Measurements from ENCODE around the gene FBXL17.

FBXL17 gene

DNA sequence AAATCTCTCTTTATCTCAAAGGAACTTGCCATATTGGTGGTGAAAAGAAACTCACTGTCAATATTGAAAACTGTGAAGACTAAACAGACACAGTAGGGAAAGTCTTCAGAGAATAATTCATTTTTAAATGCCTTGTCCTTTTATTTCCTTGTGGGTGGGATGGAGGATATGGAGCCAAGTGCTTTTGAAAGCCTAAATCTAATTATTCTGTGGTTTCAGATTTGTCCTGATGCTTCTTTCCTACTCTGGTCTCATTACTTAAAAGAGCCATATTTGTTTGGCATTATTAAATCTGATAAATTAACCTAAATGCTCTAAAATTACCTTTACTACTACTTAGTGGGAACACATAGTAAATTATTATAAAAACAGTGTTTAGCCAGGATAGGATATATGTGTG is 452.8 kb downstream of the FBXL17 start:
- ChIA-PET CTCF (no interaction called here), POLR2A (no interaction called here)
- TF ChIP-seq, protein P1, sequence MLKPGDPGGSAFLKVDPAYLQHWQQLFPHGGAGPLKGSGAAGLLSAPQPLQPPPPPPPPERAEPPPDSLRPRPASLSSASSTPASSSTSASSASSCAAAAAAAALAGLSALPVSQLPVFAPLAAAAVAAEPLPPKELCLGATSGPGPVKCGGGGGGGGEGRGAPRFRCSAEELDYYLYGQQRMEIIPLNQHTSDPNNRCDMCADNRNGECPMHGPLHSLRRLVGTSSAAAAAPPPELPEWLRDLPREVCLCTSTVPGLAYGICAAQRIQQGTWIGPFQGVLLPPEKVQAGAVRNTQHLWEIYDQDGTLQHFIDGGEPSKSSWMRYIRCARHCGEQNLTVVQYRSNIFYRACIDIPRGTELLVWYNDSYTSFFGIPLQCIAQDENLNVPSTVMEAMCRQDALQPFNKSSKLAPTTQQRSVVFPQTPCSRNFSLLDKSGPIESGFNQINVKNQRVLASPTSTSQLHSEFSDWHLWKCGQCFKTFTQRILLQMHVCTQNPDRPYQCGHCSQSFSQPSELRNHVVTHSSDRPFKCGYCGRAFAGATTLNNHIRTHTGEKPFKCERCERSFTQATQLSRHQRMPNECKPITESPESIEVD (tag by site-specific recombination; IDR thresholded peaks at IDR 0.05): no peak
- TF ChIP-seq BCL11A (tag by site-specific recombination; IDR thresholded peaks at IDR 0.05; ENCODE audit: low read depth): no peak
- no peak for TF ChIP-seq HOXD13 (CRISPR knock-in tag; IDR thresholded peaks at IDR 0.05; ENCODE audit: borderline replicate concordance)
- no peak for TF ChIP-seq ZFP37 (tag by site-specific recombination; IDR thresholded peaks at IDR 0.05)
- H3K9me3 ChIP-seq (ENCODE audit: control insufficient read depth, insufficient read depth, low read depth, low read length): no peaks in the 10 kb centered on the region
- no peak overlapping the region for H3K27ac ChIP-seq (ENCODE audit: extremely low read depth, low read depth, low read length)
- H3K36me3 ChIP-seq (ENCODE audit: control insufficient read depth in 2 of 2, insufficient read depth in 1 of 2, low read length in 2 of 2): no peaks in the 10 kb centered on the region
- no peak overlapping the region for H3K4me3 ChIP-seq (ENCODE audit: low read depth, low read length)
- no peaks in the 10 kb centered on the region for H3K4me1 ChIP-seq (ENCODE audit: control insufficient read depth, insufficient read depth, low read length)

DNA sequence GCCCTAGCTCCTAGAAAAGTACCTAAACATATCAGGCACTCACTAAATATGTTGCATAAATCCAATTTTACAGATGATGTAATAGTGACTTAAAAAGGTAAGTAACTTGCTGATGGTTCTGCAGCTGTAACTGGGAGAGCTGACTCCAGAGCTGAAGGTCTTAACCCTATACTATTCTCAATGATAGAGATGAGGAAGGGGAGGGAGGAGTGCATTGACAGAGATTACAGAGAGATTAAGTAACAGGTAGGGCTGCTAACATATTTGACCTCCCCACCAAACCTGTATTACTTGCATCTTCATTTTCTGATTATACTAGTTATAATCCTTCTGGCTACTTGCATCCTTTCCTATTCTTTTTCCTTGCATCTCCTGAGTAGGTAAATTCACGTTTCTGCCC is 455.8 kb downstream of the FBXL17 start:
- Histone ChIP-seq H3K36me3 (ENCODE audit: control insufficient read depth in 2 of 2, insufficient read depth in 1 of 2, low read length in 2 of 2) (no peaks in the 10 kb centered on the region), H3K4me1 (ENCODE audit: control insufficient read depth, insufficient read depth, low read length) (no peaks in the 10 kb centered on the region), H3K27ac (ENCODE audit: extremely low read depth, low read depth, low read length) (no peak overlapping the region), H3K9me3 (ENCODE audit: control insufficient read depth, insufficient read depth, low read depth, low read length) (no peaks in the 10 kb centered on the region), H3K4me3 (ENCODE audit: low read depth, low read length) (no peak overlapping the region)
- CTCF ChIA-PET: no interaction called here
- POLR2A ChIA-PET: no interaction called here
- TF ChIP-seq SP2 (tag by site-specific recombination; IDR thresholded peaks at IDR 0.05) (no peak), KLF9 (tag by site-specific recombination; IDR thresholded peaks at IDR 0.05; ENCODE audit: low read depth) (no peak), ZNF626 (tag by site-specific recombination; IDR thresholded peaks at IDR 0.05) (no peak), KLF10 (tag by site-specific recombination; IDR thresholded peaks at IDR 0.05) (no peak), ZNF19 (tag by site-specific recombination; IDR thresholded peaks at IDR 0.05; ENCODE audit: low read depth) (no peak), ZBTB8A (tag by site-specific recombination; IDR thresholded peaks at IDR 0.05) (no peak), SCRT2 (tag by site-specific recombination; IDR thresholded peaks at IDR 0.05) (no peak), ZNF350 (tag by site-specific recombination; IDR thresholded peaks at IDR 0.05) (no peak), HOXC10 (CRISPR knock-in tag; IDR thresholded peaks at IDR 0.05) (no peak), ZFP41 (tag by site-specific recombination; IDR thresholded peaks at IDR 0.05; ENCODE audit: borderline replicate concordance) (no peak), ZNF530 (tag by site-specific recombination; IDR thresholded peaks at IDR 0.05; ENCODE audit: low read depth) (no peak), ZNF16 (tag by site-specific recombination; IDR thresholded peaks at IDR 0.05; ENCODE audit: low read depth) (no peak)
- TF ChIP-seq, protein P2, sequence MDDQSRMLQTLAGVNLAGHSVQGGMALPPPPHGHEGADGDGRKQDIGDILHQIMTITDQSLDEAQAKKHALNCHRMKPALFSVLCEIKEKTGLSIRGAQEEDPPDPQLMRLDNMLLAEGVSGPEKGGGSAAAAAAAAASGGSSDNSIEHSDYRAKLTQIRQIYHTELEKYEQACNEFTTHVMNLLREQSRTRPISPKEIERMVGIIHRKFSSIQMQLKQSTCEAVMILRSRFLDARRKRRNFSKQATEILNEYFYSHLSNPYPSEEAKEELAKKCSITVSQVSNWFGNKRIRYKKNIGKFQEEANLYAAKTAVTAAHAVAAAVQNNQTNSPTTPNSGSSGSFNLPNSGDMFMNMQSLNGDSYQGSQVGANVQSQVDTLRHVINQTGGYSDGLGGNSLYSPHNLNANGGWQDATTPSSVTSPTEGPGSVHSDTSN (CRISPR knock-in tag; IDR thresholded peaks at IDR 0.05): no peak
- TF ChIP-seq, protein P3, sequence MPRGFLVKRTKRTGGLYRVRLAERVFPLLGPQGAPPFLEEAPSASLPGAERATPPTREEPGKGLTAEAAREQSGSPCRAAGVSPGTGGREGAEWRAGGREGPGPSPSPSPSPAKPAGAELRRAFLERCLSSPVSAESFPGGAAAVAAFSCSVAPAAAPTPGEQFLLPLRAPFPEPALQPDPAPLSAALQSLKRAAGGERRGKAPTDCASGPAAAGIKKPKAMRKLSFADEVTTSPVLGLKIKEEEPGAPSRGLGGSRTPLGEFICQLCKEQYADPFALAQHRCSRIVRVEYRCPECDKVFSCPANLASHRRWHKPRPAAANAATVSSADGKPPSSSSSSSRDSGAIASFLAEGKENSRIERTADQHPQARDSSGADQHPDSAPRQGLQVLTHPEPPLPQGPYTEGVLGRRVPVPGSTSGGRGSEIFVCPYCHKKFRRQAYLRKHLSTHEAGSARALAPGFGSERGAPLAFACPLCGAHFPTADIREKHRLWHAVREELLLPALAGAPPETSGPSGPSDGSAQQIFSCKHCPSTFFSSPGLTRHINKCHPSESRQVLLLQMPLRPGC (tag by site-specific recombination; IDR thresholded peaks at IDR 0.05): no peak

DNA sequence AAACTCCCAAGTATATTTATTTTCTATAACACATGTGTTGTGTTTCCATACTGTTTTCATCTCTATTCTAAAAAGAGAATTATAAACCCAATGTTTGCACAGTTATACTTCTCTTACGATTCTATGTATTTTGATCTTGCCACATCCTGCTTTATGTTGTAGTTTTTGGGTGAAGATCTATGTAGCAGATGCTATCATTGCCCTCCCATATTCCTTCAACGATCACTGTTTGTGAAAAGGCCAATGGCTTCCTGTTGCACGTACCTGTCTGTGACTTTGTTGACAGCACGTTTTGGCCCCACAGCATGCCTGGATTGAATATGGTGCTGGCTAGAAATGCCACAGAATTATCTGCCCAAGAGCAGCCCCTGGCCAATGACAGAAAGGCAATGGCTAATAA is 456.7 kb downstream of the FBXL17 start:
- TF ChIP-seq SCRT2 (tag by site-specific recombination; IDR thresholded peaks at IDR 0.05) (no peak), ZNF785 (tag by site-specific recombination; IDR thresholded peaks at IDR 0.05) (no peak), IKZF3 (tag by site-specific recombination; IDR thresholded peaks at IDR 0.05) (no peak), ZNF791 (tag by site-specific recombination; IDR thresholded peaks at IDR 0.05) (no peak), ZNF311 (tag by site-specific recombination; IDR thresholded peaks at IDR 0.05; ENCODE audit: borderline replicate concordance) (no peak), ZNF274 (IDR thresholded peaks at IDR 0.05; ENCODE audit: low read length) (no peak), ZNF274 (tag by site-specific recombination; IDR thresholded peaks at IDR 0.05; ENCODE audit: borderline replicate concordance) (no peak), ZBTB17 (tag by site-specific recombination; IDR thresholded peaks at IDR 0.05) (no peak), ZNF701 (tag by site-specific recombination; IDR thresholded peaks at IDR 0.05) (no peak), BCL11B (tag by site-specific recombination; IDR thresholded peaks at IDR 0.05; ENCODE audit: low read depth) (no peak), ZNF16 (tag by site-specific recombination; IDR thresholded peaks at IDR 0.05; ENCODE audit: low read depth) (no peak), SP2 (tag by site-specific recombination; IDR thresholded peaks at IDR 0.05) (no peak)
- TF ChIP-seq, protein P4, sequence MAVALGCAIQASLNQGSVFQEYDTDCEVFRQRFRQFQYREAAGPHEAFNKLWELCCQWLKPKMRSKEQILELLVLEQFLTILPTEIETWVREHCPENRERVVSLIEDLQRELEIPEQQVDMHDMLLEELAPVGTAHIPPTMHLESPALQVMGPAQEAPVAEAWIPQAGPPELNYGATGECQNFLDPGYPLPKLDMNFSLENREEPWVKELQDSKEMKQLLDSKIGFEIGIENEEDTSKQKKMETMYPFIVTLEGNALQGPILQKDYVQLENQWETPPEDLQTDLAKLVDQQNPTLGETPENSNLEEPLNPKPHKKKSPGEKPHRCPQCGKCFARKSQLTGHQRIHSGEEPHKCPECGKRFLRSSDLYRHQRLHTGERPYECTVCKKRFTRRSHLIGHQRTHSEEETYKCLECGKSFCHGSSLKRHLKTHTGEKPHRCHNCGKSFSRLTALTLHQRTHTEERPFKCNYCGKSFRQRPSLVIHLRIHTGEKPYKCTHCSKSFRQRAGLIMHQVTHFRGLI (tag by site-specific recombination; IDR thresholded peaks at IDR 0.05): no peak
- Histone ChIP-seq H3K27ac (ENCODE audit: extremely low read depth, low read depth, low read length) (no peak overlapping the region), H3K4me3 (ENCODE audit: low read depth, low read length) (no peak overlapping the region), H3K36me3 (ENCODE audit: control insufficient read depth in 2 of 2, insufficient read depth in 1 of 2, low read length in 2 of 2) (no peaks in the 10 kb centered on the region), H3K9me3 (ENCODE audit: control insufficient read depth, insufficient read depth, low read depth, low read length) (no peaks in the 10 kb centered on the region), H3K4me1 (ENCODE audit: control insufficient read depth, insufficient read depth, low read length) (no peaks in the 10 kb centered on the region)
- ChIA-PET CTCF (no interaction called here), POLR2A (no interaction called here)
